GM12891 (cell line): ENCODE results near the gene GPR78.

ENCODE experiments used
- DNase-seq: peaks from one replicate; pipeline ENCODE4 v3.0.0; 2011; ENCODE audit warnings: low spot score; ENCODE audit not compliant: insufficient read length
- FAIRE-seq: peaks from 2 replicates; lab custom pipeline; 2011; peaks lifted over from hg19 to GRCh38; lab: Jason Lieb, UNC
- PAX5 ChIP-seq: IDR thresholded peaks from 2 replicates; pipeline ENCODE4 v1.6.1; 2011; ENCODE audit warnings: low read length, moderate library complexity, mild to moderate bottlenecking; ENCODE audit not compliant: insufficient read depth, severe bottlenecking
- POLR2A ChIP-seq: IDR thresholded peaks from 2 replicates; pipeline ENCODE4 v1.6.1; 2011; ENCODE audit warnings: low read depth, low read length, control low read depth
- POLR2AphosphoS5 ChIP-seq: IDR thresholded peaks from 2 replicates; pipeline ENCODE4 v1.6.1; 2011; ENCODE audit warnings: low read depth, low read length, control low read depth
- POU2F2 ChIP-seq: IDR thresholded peaks from 2 replicates; pipeline ENCODE4 v1.6.1; 2011; ENCODE audit warnings: low read depth, mild to moderate bottlenecking, control low read depth, low read length, moderate library complexity
- SPI1 ChIP-seq: IDR thresholded peaks from 2 replicates; pipeline ENCODE4 v1.6.1; 2011; ENCODE audit warnings: low read depth, low read length, control low read depth
- TAF1 ChIP-seq: IDR thresholded peaks from 2 replicates; pipeline ENCODE4 v1.6.1; 2011; ENCODE audit warnings: low read depth, low read length, control low read depth

GPR78 gene

GRCh38 chr4:8597319-8597718, 17.1 kb downstream of the GPR78 start:
- FAIRE-seq (no peak), DNase-seq (no peak)
- TF ChIP-seq POLR2AphosphoS5 (no peak), POU2F2 (no peak), POLR2A (no peak), SPI1 (no peak)

DNA sequence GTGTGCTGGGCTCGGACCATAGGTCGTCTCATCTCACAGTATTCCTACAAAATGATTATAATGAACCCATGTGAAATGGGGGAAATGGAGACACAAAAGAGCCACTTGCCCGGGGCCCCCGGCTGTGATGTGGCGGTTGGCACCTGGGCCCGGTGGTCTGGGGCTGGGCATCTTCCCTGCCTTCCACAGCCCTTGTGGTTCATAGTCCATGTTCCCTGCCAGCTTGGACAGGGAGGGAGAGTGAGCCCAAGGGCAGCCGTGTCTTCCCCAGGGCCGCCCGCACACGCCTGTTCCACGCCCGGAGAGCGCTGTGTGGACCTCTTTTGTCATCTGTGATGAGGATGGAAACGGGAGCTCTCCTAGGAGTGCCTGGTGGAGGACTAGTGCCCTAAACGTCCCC, 17.6 kb downstream of the GPR78 start:
- TF ChIP-seq TAF1 (no peak), POLR2AphosphoS5 (no peak), SPI1 (no peak), POU2F2 (no peak), POLR2A (no peak), PAX5 (no peak)

GRCh38 chr4:8598391-8599090, 18.3 kb downstream of the GPR78 start:
- FAIRE-seq, result no peak
- no peak for TF ChIP-seq TAF1
- TF ChIP-seq POU2F2, result no peak
- no peak for TF ChIP-seq POLR2AphosphoS5
- no peak for TF ChIP-seq SPI1
- TF ChIP-seq POLR2A, result no peak
- TF ChIP-seq PAX5, result no peak
- DNase-seq, result no peak

More for the DNA sequence above, 17.6 kb downstream of the GPR78 start:
- no peak for DNase-seq
- FAIRE-seq, result no peak

GRCh38 chr4:8599091-8599460, 18.9 kb downstream of the GPR78 start:
- TF ChIP-seq TAF1, result no peak
- no peak for TF ChIP-seq POLR2A
- no peak for TF ChIP-seq SPI1
- TF ChIP-seq POLR2AphosphoS5, result no peak
- no peak for TF ChIP-seq PAX5
- TF ChIP-seq POU2F2, result no peak
- FAIRE-seq (no peak), DNase-seq (no peak)

GRCh38 chr4:8599657-8600056, 19.5 kb downstream of the GPR78 start:
- FAIRE-seq (no peak), DNase-seq (no peak)
- TF ChIP-seq POLR2AphosphoS5 (no peak), SPI1 (no peak), POLR2A (no peak), PAX5 (no peak), POU2F2 (no peak), TAF1 (no peak)

GRCh38 chr4:8600266-8600665, 20.1 kb downstream of the GPR78 start:
- FAIRE-seq, result no peak
- DNase-seq, result no peak
- TF ChIP-seq POU2F2 (no peak), POLR2A (no peak), SPI1 (no peak)

- DNase-seq (no peak), FAIRE-seq (no peak)
- TF ChIP-seq POLR2A, result no peak
- no peak for TF ChIP-seq SPI1
- TF ChIP-seq POLR2AphosphoS5, result no peak
- no peak for TF ChIP-seq POU2F2
- no peak for TF ChIP-seq PAX5
- no peak for TF ChIP-seq TAF1
Observed at GRCh38 chr4:8600686-8601085, 20.5 kb downstream of the GPR78 start.

DNA sequence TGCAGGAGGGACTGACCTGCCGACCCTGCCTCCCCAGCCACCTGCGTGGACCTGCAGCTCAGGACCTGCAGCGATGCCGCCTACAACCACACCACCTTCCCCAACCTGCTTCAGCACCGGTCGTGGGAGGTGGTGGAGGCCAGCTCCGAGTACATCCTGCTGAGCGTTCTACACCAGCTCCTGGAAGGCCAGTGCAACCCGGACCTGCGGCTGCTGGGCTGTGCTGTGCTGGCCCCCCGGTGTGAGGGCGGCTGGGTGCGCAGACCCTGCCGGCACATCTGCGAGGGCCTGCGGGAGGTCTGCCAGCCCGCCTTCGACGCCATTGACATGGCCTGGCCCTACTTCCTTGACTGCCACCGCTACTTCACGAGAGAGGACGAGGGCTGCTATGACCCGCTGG, 20.9 kb downstream of the GPR78 start:
- TF ChIP-seq POLR2AphosphoS5, result no peak
- no peak for TF ChIP-seq SPI1
- no peak for TF ChIP-seq TAF1
- DNase-seq, result no peak
- FAIRE-seq, result no peak

DNA sequence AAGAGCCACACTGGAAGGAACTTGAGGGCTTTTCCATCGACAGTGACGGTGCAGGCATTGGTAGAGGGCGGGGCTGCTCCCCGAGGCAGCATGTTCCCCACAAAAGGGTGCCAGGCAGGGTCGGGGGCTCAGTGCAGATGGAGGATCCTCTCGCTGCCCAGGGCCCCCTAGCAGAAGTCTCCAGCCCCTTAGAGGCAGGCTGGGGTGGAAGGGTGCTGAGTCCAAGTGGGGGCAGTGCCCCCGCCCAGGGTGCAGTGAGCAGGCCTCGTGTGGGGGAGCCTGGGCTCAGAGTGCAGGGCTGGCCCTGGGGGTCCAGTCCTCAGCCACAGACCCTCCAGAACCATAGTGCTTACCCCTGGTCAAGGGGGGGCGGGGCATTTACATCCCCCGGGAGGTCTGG, 21.4 kb downstream of the GPR78 start:
- DNase-seq (no peak), FAIRE-seq (no peak)
- TF ChIP-seq POLR2AphosphoS5 (no peak), POLR2A (no peak), POU2F2 (no peak), PAX5 (no peak), SPI1 (no peak), TAF1 (no peak)
